BE2C (cell line): ENCODE measurements around the gene SNCG.

Experiments
- DNase-seq: peaks from one replicate; pipeline ENCODE4 v3.0.0-alpha.2; 2020
- H3K27me3 ChIP-seq: fragments of 250-450 bp; sonication (Bioruptor Pico); 2 replicates; pipeline ENCODE4 v1.5.1; 2020; ENCODE audit warnings: mild to moderate bottlenecking
- H3K36me3 ChIP-seq: fragments of 250-450 bp; sonication (Bioruptor Pico); 2 replicates; pipeline ENCODE4 v1.5.1; 2020; ENCODE audit warnings: mild to moderate bottlenecking
- H3K4me1 ChIP-seq: fragments of 250-450 bp; sonication (Bioruptor Pico); 2 replicates; pipeline ENCODE4 v1.5.1; 2020
- H3K4me3 ChIP-seq: 2 replicates; pipeline ENCODE4 v1.5.1; 2011; ENCODE audit warnings: low read depth, low read length
- H3K9me3 ChIP-seq: fragments of 250-450 bp; sonication (Bioruptor Pico); 2 replicates; pipeline ENCODE4 v1.5.1; 2020
- TF ChIP-seq, protein P1 (sequence below): IDR thresholded peaks from 2 replicates; pipeline ENCODE4 v1.5.1; 2012; ENCODE audit warnings: mild to moderate bottlenecking, low read depth, low read length

Gene SNCG

DNA sequence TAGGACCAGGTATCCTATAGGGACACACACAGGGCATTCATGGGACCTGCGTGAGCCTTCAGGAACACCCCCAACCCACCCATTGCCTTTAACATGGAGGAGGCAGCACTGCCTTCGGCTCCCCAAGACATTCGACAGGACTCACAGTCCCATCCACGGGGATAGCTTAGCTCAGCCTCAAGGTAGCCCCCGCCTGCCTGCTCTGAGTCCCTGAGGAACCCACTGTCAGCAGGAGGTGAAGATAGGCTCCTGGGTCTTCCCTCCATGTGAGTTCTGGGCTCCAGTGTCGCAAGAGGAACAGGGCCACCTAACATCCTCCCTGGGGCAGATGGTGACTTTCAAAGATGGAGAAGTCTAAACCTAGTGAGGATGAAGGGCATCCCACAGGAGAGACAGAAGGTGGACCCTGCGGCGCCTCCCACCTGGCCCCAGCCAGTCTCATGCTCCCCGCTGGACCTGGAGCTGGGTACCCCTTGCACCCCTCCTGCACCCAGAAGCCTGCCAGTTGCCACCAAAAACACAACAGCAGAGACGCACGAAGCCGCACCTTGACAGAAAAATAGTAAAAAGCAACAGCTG is 5.0 kb downstream of the SNCG start:
- peaks cover 15% of the 10 kb centered on the region for H3K4me1 ChIP-seq
- H3K27me3 ChIP-seq, result no peaks in the 10 kb centered on the region
- no peak overlapping the region for H3K4me3 ChIP-seq
- H3K36me3 ChIP-seq, result no peaks in the 10 kb centered on the region
- no peak for DNase-seq
- TF ChIP-seq, protein P1, sequence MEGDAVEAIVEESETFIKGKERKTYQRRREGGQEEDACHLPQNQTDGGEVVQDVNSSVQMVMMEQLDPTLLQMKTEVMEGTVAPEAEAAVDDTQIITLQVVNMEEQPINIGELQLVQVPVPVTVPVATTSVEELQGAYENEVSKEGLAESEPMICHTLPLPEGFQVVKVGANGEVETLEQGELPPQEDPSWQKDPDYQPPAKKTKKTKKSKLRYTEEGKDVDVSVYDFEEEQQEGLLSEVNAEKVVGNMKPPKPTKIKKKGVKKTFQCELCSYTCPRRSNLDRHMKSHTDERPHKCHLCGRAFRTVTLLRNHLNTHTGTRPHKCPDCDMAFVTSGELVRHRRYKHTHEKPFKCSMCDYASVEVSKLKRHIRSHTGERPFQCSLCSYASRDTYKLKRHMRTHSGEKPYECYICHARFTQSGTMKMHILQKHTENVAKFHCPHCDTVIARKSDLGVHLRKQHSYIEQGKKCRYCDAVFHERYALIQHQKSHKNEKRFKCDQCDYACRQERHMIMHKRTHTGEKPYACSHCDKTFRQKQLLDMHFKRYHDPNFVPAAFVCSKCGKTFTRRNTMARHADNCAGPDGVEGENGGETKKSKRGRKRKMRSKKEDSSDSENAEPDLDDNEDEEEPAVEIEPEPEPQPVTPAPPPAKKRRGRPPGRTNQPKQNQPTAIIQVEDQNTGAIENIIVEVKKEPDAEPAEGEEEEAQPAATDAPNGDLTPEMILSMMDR, result no peak
- H3K9me3 ChIP-seq, result no peaks in the 10 kb centered on the region

DNA sequence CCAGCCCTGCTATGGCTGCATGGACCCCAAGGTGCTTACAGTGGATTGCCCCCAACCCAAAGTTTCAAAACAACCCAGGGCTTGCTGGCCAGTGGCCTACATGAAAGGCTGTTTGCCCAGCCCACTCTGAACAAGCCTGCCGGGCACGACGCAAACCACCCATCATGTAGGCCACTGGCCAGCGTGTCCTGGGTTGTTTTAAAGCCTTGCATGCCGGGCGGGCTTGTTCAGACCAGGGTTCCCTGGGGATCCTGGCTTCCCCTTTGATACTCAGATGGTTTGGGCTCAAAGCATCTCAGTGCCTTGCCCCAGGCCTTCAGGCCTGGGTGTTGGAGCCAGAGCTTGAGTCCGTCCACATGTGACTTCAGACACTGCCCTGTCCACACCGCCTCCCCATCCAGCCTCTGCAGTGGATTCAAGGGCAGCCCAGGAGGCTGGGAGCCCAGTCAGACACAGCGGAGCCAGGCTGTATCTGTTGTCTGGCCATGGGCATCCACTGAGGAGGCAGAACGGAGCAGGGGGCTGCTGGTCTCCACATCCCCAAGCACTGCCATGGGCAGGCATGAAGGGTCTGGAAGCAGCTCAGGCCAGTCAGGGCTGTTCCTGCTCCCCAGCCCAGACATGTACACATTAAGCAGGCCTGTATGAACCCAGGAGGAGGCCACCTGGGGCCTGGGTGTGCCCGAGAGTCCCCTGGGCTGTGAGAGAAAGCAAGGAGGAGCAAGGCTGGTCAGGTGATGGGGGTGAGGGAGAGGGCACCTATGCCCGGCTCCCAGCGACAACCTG is 5.9 kb downstream of the SNCG start:
- TF ChIP-seq, protein P1, result no peak
- Histone ChIP-seq H3K4me3 (no peak overlapping the region), H3K9me3 (no peaks in the 10 kb centered on the region), H3K4me1 (peaks cover 12% of the 10 kb centered on the region), H3K27me3 (no peaks in the 10 kb centered on the region), H3K36me3 (no peaks in the 10 kb centered on the region)
- peak; percentile 40 for DNase-seq

DNA sequence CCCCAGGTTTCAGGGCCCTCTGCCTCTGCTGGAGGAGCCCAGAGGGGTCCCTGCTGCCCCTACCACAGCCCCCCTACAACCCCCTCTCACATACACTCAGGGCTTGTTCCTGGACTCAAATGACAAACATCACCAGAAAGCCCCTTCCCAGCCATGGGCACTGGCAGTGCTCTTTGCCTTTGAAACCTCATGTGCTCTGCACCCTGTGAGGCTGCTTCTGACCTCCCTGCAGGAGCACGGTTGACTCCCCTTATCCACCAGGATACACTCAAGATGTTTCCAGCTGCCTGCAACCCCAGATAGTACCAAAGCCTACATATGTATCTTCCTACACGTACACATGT is 6.4 kb downstream of the SNCG start:
- TF ChIP-seq, protein P1, result no peak
- no peaks in the 10 kb centered on the region for H3K36me3 ChIP-seq
- H3K27me3 ChIP-seq, result no peaks in the 10 kb centered on the region
- peaks cover 12% of the 10 kb centered on the region for H3K4me1 ChIP-seq
- no peak overlapping the region for H3K4me3 ChIP-seq
- no peaks in the 10 kb centered on the region for H3K9me3 ChIP-seq
- DNase-seq, result no peak

DNA sequence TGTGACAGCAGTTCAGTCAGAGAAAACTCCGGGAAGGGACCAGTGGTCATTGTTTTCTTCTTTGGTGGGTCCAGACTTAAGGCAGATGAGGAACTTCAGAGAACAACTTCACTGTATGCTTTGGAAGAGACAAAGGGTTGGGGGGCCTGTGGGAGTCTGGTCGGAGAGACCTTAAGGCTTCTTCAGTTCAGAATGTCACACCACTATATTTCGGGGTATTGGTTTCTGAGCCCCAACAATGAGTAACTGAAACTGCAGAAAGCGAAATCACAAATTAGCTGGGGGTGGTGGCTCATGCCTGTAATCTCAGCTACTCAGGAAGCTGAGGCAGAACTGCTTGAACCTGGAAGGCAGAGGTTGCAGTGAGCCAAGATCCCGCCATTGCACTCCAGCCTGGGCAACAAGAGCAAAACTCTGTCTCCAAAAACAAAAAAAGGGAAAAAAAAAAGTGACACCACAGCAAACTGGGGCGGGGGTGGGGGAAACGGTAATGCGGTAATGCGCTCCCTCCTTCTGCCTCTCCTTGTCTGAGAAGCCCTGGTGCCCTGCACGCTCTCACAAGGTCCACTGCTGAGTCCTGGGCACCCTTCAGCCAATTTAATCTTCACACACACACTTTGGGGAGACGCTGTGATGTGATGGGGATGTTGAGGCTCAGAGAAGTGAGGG is 7.7 kb downstream of the SNCG start:
- no peaks in the 10 kb centered on the region for H3K36me3 ChIP-seq
- TF ChIP-seq, protein P1, result no peak
- H3K27me3 ChIP-seq, result no peaks in the 10 kb centered on the region
- H3K9me3 ChIP-seq, result no peaks in the 10 kb centered on the region
- no peak overlapping the region for H3K4me3 ChIP-seq
- DNase-seq, result no peak
- H3K4me1 ChIP-seq, result peaks cover 12% of the 10 kb centered on the region

DNA sequence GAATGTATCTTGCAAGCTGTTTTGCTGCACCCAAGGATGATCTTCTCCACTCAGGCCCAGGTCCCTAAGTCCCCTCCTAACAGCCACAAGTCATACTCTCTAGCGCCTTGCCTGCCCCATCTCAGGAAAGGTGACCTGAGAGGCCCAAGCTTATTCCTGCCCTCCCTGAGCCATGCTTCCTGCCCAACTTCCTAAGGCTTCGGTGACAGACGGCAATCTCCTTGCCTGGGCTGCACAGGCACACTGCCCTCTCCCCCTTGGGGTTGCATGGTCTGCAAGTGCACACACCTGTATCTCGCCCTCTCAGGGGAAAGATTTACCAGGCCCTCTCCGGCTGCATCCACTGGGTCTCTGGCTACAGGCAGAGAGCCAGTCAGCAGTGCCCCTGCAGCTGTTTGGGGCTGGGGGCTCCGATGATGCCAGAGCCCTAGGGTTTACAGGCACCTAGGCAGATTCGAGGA is 9.1 kb downstream of the SNCG start:
- H3K4me1 ChIP-seq, result peaks cover 12% of the 10 kb centered on the region
- H3K9me3 ChIP-seq, result no peaks in the 10 kb centered on the region
- no peak overlapping the region for H3K4me3 ChIP-seq
- no peaks in the 10 kb centered on the region for H3K27me3 ChIP-seq
- TF ChIP-seq, protein P1, result no peak
- H3K36me3 ChIP-seq, result no peaks in the 10 kb centered on the region
- no peak for DNase-seq
